Measurements from ENCODE around the gene GRB10.
"Not testable (repeated sequence)": the region's sequence is repeated elsewhere in the genome, so short reads cannot be mapped to it uniquely, and the experiment has no call there.

Gene GRB10

DNA sequence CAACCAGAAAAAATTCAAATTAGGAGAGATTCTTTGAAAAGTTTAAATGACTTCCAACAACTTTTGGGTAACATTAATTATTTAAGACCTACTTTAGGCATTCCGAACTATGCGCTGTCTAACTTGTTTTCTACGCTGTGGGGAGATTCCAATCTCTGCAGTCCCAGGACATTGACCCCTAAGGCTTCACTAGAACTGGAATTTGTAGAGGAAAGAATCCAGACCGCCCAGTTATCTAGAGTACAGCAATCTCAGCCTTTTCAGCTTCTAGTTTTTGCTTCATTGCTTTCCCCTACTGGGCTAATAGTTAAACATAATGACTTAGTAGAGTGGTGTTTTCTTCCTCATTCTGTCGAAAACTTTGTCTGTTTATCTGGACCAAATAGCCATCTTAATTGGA, 202.6 kb downstream of the GRB10 start:
- DNase-seq (ENCODE audit: low spot score): no peak

DNA sequence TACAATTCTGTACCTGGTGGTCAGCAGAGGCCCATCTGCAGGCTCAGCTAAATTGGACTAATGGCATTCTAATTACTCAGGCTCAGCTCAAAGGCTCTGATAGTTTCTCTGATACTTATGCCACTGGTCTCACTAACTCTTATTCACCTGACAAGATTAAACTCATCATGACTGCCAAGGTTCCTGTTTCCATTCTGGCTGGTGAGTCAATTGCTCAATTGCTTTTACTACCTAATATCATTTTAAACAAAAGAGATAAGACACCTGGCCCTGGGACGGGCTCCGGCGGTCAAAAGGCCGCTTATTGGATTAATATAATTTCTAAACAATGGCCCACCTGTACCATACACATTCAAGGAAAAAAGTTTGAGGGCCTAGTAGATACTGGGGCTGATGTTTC, 204.6 kb downstream of the GRB10 start:
- DNase-seq (ENCODE audit: low spot score): not testable (repeated sequence)

DNA sequence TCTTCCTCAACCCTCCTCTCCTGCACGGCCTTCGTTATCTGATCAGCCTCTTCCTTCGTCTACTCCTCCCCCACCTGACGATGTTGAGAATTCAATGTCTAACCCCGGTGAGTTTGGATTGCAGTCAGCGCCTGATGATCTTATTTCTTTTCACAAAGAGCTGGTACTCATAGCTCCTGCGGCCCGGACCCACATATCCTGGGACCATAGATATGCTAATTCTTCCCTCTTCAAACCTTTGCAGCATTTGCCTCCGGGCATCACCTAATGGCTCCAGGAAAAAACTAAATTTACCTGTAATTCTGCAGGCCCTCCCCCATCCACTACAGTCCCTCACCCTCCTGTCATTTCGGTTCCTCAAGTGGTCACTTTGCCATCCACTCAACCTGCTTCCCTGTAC, 205.1 kb downstream of the GRB10 start:
- no peak for DNase-seq (ENCODE audit: low spot score)

DNA sequence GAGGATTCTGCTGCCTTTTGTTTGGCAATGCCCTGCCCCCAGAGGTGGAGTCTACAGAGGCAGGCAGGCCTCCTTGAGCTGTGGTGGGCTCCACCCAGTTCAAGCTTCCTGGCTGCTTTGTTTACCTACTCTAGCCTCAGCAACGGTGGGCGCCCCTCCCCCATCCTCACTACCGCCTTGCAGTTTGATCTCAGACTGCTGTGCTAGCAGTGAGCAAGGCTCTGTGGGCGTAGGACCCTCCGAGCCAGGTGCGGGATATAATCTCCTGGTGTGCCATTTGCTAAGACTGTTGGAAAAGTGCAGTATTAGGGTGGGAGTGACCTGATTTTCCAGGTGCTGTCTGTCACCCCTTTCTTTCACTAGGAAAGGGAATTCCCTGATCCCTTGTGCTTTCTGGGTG, 206.3 kb downstream of the GRB10 start:
- not testable (repeated sequence) for DNase-seq (ENCODE audit: low spot score)

DNA sequence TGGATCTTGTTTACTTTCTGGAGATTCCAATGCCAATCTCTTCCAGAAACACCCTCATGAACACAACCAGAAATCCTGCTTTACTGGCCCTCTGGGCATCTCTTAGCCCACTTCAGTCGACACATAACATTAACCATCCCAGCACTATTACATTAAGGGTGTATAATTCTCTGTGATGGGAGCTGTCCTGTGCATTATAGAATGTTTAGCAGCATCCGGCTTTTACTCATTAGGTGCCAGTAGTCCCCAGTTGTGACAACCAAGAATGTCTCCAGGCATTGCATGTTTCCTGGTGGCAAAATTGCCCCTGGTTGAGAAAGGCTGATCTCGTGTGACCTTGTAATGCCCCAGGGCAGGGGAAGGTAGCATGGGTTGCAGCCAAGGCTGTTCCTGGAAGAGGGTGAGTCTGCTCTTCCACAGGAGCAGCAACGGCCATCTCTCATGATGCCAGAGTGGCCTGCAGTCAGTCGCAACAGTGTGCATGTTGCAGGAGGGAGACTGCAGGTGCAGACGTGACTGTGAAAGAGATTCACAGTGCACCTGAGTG, 214.9 kb downstream of the GRB10 start:
- DNase-seq (ENCODE audit: low spot score): no peak

- no peak for DNase-seq (ENCODE audit: low spot score)
Observed at GRCh38 chr7:50565977-50566376, 216.7 kb downstream of the GRB10 start.

DNA sequence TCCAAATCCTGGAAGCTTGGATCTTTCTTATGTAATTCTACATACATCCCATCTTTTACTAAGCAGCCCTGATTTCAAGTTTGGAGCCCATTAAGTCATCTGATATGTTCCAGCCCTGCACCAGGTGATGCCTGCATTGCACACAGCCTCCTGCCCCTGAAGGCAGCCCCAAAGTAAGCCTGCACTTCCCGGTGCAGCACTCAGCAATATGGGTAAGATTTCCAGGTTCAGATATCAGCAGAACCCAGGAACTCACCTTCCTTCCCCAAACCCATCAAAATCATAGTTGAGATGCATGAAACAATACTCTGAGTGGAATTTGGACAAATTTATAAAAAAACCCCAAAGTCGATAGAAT, 217.2 kb downstream of the GRB10 start:
- no peak for DNase-seq (ENCODE audit: low spot score)

DNA sequence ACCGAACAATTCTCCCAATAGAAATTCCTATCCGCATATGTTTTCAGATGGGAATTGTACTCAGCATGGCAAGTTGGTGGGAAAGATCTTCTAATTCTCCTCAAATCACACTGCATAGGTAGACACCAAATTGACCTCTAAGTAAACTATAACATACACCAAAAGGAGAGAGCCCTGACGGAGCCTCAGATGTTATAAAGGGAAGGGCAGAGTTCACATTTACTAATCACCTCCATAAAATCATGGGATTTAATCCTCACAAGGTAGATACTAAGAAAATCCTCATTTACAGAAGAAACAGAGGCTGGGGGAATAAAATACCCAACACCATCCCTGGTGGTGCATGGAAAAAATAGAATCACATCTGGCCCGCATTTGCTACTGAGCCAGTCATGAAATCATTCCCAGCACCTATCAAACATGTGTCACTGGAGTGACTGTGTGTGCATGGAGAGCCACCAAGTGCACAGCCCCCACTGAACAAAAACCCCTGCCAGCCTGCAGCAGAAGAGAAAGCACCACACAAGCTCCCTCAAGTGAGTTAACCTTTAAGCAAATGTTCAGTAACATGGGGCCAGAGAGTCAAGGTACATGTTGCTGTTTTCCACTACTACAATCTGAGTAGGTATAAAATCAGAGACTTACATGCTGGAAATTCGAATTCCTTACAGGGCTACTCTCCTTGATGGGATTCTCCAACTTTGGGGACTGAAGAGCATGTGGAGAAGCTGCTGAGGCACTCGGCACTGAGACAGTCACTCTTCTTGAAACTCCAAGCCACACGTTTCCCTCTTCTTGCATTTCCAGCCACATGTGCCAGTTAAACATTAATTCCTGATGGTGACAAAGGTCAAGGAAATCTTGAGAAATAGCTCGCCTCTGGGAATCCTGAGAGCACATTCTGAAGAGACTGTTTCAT, 217.8 kb downstream of the GRB10 start, which contains the start of gene DDC:
Gene DDC, minus strand, starts transcription at position 766 of the 919 bp plus-strand sequence. CDS start 21,320 bp downstream, outside the sequence.
- no peak for DNase-seq (ENCODE audit: low spot score)

GRCh38 chr7:50564171-50564570, 218.5 kb downstream of the GRB10 start:
- DNase-seq (ENCODE audit: low spot score): no peak

DNA sequence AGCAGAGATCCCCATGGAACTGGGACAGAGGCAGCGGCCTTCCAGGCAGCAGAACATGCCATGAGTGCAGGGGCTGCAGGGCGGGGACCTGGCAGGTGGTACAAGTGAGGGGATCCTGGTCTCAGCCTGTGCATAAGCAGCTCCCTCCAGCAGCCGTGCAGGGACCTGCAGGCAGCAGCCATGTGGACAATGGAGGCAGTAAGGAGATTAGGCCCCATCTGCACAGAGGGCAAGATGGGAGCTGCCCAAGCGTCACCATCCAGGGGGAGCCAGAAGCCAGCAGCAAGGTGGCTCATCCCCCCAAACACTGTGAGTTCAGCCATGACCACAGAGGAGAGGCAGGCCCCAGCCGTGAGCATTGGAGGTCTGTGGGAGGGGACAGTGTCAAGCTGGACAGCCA, 220.6 kb downstream of the GRB10 start:
- no peak for DNase-seq (ENCODE audit: low spot score)

GRCh38 chr7:50560865-50561351, 221.8 kb downstream of the GRB10 start:
- no peak for DNase-seq (ENCODE audit: low spot score)

DNA sequence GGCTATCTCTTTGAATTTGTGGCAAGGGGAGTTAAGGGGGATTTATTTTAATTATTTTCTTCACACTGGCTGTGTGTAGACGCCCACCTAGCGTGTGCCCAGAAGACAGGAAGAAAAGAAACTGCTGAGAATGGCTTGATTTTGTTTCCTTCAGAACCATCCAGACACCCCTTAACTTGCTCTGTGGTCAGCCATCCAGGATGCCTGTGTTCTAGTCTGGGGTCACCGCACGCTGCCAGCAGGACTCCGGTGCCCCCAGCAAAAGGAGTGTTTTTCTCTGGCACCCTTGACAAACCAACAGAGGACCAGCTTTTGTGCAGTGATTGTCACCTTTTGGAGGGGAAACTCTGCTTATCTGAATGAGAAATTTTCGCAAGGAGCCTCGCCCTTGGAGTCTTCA, 222.8 kb downstream of the GRB10 start:
- no peak for DNase-seq (ENCODE audit: low spot score)

DNA sequence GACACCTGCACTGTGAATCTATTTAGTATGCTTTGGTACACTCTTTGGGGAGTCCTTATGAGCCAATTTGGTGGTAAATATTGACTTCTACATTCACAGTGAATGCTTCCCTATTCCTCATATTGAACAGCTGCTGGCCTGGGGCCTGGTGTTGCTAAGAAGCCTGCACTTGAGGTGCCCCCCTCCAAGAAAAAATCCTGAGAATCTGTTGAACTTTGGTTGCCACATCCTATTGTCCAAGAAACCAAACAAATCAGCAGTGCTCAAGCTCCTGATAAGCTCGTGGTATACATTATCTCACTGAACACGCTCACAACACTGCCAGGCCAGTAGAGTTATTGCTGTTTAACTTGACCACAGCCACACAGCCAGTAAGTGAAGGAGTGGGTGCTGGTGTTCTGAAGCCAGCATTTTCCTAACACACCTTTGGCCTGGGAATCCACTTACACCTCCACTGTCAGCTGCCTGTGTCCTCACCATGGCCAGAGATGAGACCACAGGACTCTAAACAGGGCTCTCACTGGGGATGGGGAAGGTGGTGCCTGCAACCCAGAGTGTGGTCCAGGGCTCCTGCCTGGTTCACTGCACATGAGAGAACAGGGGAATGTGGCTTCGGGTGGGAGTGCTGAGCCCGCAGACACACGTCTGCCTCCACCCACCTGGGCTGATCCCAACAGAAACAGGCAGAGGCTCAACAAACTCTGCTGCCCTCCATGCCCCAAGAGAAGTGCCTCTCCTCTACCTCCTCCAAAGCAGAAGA, 224.2 kb downstream of the GRB10 start:
- no peak for DNase-seq (ENCODE audit: low spot score)

DNA sequence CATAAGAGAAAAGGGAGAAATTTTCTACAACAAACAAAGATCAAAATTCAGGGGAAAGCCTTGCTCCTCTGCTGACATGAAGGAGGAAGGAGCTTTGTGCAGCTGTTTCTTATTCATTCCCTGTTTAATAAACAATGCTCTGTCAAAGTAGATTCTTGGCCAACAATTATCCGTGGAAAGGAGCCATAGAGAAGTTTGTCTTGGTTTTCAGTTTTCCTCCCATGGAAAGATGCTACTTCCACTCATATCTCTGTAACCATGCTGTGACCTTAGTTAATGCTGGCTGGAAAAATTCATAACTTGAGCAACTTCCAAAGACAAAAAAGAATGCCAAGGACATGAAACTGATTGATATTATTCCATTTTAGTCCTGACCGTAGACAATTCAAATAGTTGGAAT, 225.6 kb downstream of the GRB10 start:
- no peak for DNase-seq (ENCODE audit: low spot score)

GRCh38 chr7:50556247-50556991, 226.3 kb downstream of the GRB10 start:
- no peak for DNase-seq (ENCODE audit: low spot score)

- DNase-seq (ENCODE audit: low spot score): no peak
Observed at GRCh38 chr7:50555594-50556140, 227.0 kb downstream of the GRB10 start.

DNA sequence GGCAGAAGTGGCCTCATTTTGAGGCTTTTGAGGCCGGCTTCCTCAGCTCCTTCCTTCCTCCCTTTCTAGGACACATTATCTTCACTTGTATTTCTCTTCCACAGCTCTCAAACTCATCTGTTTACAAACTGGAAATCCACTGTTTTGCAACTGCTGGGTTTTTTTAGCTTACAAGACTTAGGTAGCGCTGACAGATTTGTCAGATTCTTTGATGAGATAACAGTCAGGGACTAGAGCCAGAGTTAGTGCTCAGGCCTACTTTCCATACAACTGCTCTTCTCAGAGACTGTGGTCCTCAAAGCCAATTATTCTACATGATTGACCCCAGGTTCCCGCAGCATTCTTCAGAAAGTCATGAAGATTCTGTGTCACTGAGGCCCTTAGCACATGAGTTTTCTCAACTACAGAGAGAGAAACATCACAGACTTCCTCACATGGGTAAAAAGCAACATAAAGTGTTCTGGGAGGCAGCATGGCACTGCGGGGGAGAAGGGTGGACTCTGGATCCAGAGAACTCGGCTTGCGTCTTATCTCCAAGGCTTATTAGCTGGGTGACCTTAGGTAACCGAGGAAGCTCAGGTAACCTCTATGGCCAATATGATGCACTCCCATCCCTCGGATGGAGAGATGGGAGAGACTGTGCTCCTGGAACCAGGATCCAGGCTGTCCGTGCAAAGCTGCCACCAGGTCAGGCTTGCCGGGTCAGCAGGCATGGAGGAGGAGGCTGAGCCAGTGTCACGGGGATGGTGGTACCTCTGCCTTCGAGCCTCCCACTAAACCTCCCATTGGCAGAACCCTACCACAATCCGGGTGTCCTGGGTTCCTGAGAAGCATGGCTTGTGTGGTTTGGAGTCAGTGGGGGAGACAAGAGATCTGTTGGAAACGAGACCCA, 228.0 kb downstream of the GRB10 start:
- DNase-seq (ENCODE audit: low spot score): no peak

DNA sequence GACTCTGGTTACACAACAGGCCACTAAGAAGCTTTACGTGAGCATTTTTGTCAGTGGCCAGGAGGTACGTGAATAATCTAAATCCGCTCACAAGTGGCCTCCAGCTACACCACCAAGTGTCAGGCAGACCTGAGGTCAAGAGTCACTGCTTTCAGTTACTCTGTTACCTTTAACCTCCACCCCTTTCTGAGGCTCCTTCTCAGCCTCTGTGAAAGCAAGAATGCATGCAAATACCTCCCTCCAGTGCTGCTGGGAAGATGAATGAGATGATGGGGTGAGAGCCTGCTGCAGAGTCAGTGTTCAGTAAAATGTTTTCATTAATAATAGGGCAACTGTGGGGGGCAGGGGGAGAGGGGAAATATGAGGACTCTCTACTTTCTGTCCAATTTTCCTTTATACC, 228.7 kb downstream of the GRB10 start:
- no peak for DNase-seq (ENCODE audit: low spot score)

DNA sequence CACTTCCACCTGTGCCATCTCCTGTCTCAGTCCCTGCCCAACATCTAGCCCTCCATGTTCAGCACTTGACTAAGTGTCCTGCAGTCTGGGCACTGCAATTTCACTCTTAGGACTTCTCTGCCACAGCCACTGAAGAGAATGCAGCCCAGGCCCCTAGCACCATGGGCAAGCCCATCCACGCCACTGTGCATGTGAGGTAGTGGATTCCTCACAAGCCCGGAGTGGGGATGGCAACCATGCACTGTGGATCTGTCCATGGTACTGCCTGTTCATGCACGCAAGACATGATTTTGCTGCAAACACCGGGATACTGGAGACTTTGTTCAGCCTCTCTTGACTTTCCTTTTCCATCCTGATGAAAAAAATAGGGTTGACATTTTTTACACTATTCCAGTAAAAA, 229.8 kb downstream of the GRB10 start:
- no peak for DNase-seq (ENCODE audit: low spot score)

- DNase-seq (ENCODE audit: low spot score): no peak
Observed at GRCh38 chr7:50552139-50552538, 230.6 kb downstream of the GRB10 start.

GRCh38 chr7:50545613-50546012, 237.1 kb downstream of the GRB10 start:
- DNase-seq (ENCODE audit: low spot score): not testable (repeated sequence)
